ENCODE data around the gene MAP1B. TPM values are rescaled to one million over a fixed set of nuclear protein-coding genes. Genes with fewer than 3 reads are reported as not detected.

Gene MAP1B
- total RNA-seq, 1 experiment from 2014 or later: 163 TPM

DNA sequence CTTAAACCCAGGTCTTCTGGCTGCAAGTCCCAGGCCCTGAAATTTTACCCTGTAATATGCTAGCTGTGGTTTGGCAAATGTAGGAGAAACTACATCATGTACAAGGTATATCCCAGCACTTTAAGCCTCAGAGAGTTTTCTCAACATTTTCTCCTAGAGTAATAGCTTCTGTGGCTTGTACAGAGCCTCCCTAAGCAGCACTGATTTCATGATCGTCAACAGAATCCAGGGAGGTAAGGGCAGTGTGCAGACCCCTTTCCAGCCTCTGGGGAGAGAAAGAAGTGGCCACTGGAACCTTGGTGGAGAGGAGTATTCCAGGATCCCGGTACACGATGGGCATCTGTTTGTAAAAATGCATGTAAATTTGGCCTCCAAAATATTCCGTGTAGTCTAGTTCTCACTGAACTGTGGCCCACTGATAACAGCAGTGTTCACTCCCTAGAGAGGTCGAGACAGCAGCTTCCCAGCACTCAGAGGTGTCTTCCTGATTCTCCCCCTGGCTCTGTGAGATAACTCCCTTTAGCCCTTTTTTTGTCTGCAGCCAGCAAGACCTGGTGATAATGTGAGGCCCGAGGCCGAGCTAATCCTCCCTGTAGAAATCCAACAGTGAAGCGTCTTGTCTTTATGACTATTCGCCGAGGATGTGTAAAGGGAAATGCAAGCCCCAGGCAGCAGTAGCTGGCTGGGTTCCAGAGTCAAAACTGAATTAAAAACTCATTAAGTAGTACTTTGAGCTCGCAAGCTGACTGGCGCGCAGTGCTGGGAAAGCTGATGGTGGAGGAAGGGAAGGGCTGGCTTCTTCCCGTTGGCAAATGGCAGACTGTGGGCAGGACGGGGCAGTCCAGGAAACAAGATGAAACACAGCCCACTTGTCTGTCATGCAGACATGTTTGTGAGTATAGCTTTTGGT lies 59.0 kb downstream of the MAP1B start:
- Histone ChIP-seq H3K9me3 (ENCODE audit: insufficient read depth, low read depth) (no peaks in the 10 kb centered on the region), H3K79me2 (ENCODE audit: low read depth) (peaks cover 9% of the 10 kb centered on the region; the same call in 1 of the 2 replicates), H2AFZ (no peak overlapping the region), H3K9me2 (ENCODE audit: insufficient read depth) (no peaks in the 10 kb centered on the region), H3K36me3 (ENCODE audit: low read depth) (no peaks in the 10 kb centered on the region), H4K20me1 (ENCODE audit: insufficient read depth) (peaks cover 3% of the 10 kb centered on the region; the same call in 1 of the 2 replicates), H3K4me1 (replicated peaks; ENCODE audit: insufficient read depth) (no peaks in the 10 kb centered on the region), H3F3A (ENCODE audit: insufficient read depth, low read depth) (no peaks in the 10 kb centered on the region), H3K4me2 (no peak overlapping the region), H3K4me3 (no peak overlapping the region), H3K27me3 (ENCODE audit: insufficient read depth, low read depth) (no peaks in the 10 kb centered on the region), H3K27ac (no peak overlapping the region)
- ChIA-PET CTCF (no interaction called here), POLR2A (ENCODE audit: unreplicated experiment) (no interaction called here)
- BruUV-seq (replicated peaks): no TSS peak
- DNase-seq: no peak
- intact Hi-C loops (cut with micrococcal nuclease; ENCODE audit: unreplicated experiment): no loop called here
- TF ChIP-seq, protein P1, sequence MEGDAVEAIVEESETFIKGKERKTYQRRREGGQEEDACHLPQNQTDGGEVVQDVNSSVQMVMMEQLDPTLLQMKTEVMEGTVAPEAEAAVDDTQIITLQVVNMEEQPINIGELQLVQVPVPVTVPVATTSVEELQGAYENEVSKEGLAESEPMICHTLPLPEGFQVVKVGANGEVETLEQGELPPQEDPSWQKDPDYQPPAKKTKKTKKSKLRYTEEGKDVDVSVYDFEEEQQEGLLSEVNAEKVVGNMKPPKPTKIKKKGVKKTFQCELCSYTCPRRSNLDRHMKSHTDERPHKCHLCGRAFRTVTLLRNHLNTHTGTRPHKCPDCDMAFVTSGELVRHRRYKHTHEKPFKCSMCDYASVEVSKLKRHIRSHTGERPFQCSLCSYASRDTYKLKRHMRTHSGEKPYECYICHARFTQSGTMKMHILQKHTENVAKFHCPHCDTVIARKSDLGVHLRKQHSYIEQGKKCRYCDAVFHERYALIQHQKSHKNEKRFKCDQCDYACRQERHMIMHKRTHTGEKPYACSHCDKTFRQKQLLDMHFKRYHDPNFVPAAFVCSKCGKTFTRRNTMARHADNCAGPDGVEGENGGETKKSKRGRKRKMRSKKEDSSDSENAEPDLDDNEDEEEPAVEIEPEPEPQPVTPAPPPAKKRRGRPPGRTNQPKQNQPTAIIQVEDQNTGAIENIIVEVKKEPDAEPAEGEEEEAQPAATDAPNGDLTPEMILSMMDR (conservative IDR thresholded peaks at IDR 0.05): no peak
- no peak for TF ChIP-seq EZH2 (IDR thresholded peaks at IDR 0.05; ENCODE audit: low read depth)

DNA sequence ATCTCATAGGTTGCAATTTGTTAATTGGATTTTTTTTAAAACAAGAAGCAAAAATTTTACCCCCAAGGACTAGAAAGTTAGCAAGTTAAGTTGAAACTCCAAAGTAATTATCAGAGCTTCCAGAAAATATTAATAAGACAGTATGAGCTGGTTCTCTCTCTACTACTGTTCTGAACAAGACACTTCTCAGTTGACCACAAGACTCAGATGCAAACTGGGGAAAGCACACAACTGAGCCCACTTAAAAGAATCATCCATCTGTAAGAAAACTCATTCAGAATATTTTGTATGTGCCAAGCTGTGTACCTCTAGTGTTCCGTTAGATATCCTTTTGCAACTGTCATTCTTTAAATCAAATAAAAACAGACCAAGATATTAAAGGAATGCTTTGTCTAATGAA lies 60.0 kb downstream of the MAP1B start:
- Histone ChIP-seq H3K27me3 (ENCODE audit: insufficient read depth, low read depth) (no peaks in the 10 kb centered on the region), H3K9me2 (ENCODE audit: insufficient read depth) (no peaks in the 10 kb centered on the region), H3F3A (ENCODE audit: insufficient read depth, low read depth) (no peaks in the 10 kb centered on the region), H3K27ac (no peak overlapping the region), H2AFZ (no peak overlapping the region), H3K4me2 (no peak overlapping the region), H3K9me3 (ENCODE audit: insufficient read depth, low read depth) (no peaks in the 10 kb centered on the region), H3K36me3 (ENCODE audit: low read depth) (no peaks in the 10 kb centered on the region), H3K79me2 (ENCODE audit: low read depth) (peaks cover 9% of the 10 kb centered on the region; the same call in 1 of the 2 replicates), H3K4me3 (no peak overlapping the region), H3K4me1 (replicated peaks; ENCODE audit: insufficient read depth) (no peaks in the 10 kb centered on the region), H4K20me1 (ENCODE audit: insufficient read depth) (peaks cover 3% of the 10 kb centered on the region; the same call in 1 of the 2 replicates)
- no TSS peak for BruUV-seq (replicated peaks)
- ChIA-PET CTCF (no interaction called here), POLR2A (ENCODE audit: unreplicated experiment) (no interaction called here)
- intact Hi-C loops (cut with micrococcal nuclease; ENCODE audit: unreplicated experiment): no loop called here
- no peak for DNase-seq
- TF ChIP-seq EZH2 (IDR thresholded peaks at IDR 0.05; ENCODE audit: low read depth): no peak
- TF ChIP-seq, protein P1 (conservative IDR thresholded peaks at IDR 0.05): no peak

DNA sequence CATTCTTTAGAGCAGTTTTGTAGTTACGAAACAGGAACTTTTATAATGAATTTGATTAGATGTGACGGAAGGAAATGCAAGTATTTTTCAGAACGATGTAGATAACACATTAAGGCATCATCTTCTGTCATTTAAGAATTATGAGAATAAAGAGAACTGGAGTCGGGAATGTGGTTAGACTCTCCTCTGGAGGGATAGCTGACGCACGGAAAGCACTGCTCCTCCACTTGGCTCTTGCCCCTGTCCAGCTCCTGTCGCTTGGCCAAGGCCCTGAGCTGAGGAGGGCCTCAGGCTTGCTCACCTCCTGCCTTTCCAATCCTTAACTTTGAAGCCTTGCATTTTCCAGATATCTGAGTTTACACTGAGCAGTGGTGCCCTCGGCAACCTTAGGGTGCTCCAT lies 60.5 kb downstream of the MAP1B start:
- no peaks in the 10 kb centered on the region for H3K27me3 ChIP-seq (ENCODE audit: insufficient read depth, low read depth)
- H3K79me2 ChIP-seq (ENCODE audit: low read depth): peaks cover 5% of the 10 kb centered on the region; the same call in 1 of the 2 replicates
- TF ChIP-seq, protein P1 (conservative IDR thresholded peaks at IDR 0.05): no peak
- no peak for TF ChIP-seq EZH2 (IDR thresholded peaks at IDR 0.05; ENCODE audit: low read depth)
- H3K27ac ChIP-seq: no peak overlapping the region
- ChIA-PET POLR2A (ENCODE audit: unreplicated experiment) (no interaction called here), CTCF (no interaction called here)
- no peaks in the 10 kb centered on the region for H3K9me3 ChIP-seq (ENCODE audit: insufficient read depth, low read depth)
- H3F3A ChIP-seq (ENCODE audit: insufficient read depth, low read depth): no peaks in the 10 kb centered on the region
- H2AFZ ChIP-seq: no peak overlapping the region
- H3K4me1 ChIP-seq (replicated peaks; ENCODE audit: insufficient read depth): no peaks in the 10 kb centered on the region
- no peaks in the 10 kb centered on the region for H3K9me2 ChIP-seq (ENCODE audit: insufficient read depth)
- H3K4me3 ChIP-seq: no peak overlapping the region
- 0 out of 2 replicates have a peak, but pooled peaks cover under 1% of the 10 kb centered on the region for H3K36me3 ChIP-seq (ENCODE audit: low read depth)
- intact Hi-C loops (cut with micrococcal nuclease; ENCODE audit: unreplicated experiment): no loop called here
- H3K4me2 ChIP-seq: no peak overlapping the region
- DNase-seq: no peak
- no TSS peak for BruUV-seq (replicated peaks)
- H4K20me1 ChIP-seq (ENCODE audit: insufficient read depth): peaks cover 3% of the 10 kb centered on the region; the same call in 1 of the 2 replicates
